ENCODE results near the gene TSHZ2. TPM values are rescaled to one million over a fixed set of nuclear protein-coding genes. Genes with fewer than 3 reads are reported as not detected.

TSHZ2 gene
- total RNA-seq, 6 experiments from 2014 or later: not detected

DNA sequence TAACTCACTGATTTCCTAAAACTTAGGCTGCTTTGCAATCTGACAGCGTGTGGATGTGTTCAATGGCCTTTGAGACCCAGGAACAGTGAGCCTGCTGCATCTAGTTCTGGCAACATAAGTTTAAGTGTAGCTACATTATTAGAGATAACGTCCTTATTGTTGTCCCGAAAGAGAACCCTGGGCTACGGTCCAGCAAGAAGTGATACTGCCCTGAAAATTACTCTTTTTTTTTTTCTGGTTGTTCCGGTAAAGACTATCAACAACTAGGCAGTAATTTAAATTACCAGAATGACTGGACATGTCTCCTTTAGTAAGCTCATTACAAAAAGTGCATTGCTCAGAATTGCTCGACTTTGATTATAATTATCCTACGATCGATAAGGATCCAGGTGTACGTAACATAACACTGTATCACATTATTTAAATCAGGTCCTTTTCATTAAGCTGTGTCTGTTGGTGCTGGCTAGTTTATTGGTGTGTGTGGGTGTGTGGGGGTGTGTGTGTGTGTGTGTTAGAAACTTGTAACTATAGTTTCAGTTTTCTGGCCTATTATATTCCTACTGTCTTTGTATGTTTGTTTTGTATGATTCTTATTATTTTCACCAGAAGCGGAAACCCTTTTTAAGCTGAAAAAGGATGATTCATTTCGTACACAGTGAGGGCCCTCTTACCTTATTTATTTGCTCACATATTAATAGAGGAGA lies 3.0 kb downstream of the TSHZ2 start:
- DNase-seq: no peak
- Mint-ChIP-seq H3K36me3 (ENCODE audit: low read depth) (no peaks in the 10 kb centered on the region), H3K4me3 (no peak overlapping the region), H3K27ac (no peak overlapping the region), H3K9me3 (peaks cover 28% of the 10 kb centered on the region), H3K4me1 (ENCODE audit: low read depth) (no peaks in the 10 kb centered on the region), H3K27me3 (ENCODE audit: insufficient read depth) (no peaks in the 10 kb centered on the region)
- TF ChIP-seq, protein P1, sequence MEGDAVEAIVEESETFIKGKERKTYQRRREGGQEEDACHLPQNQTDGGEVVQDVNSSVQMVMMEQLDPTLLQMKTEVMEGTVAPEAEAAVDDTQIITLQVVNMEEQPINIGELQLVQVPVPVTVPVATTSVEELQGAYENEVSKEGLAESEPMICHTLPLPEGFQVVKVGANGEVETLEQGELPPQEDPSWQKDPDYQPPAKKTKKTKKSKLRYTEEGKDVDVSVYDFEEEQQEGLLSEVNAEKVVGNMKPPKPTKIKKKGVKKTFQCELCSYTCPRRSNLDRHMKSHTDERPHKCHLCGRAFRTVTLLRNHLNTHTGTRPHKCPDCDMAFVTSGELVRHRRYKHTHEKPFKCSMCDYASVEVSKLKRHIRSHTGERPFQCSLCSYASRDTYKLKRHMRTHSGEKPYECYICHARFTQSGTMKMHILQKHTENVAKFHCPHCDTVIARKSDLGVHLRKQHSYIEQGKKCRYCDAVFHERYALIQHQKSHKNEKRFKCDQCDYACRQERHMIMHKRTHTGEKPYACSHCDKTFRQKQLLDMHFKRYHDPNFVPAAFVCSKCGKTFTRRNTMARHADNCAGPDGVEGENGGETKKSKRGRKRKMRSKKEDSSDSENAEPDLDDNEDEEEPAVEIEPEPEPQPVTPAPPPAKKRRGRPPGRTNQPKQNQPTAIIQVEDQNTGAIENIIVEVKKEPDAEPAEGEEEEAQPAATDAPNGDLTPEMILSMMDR (IDR thresholded peaks at IDR 0.05): no peak

DNA sequence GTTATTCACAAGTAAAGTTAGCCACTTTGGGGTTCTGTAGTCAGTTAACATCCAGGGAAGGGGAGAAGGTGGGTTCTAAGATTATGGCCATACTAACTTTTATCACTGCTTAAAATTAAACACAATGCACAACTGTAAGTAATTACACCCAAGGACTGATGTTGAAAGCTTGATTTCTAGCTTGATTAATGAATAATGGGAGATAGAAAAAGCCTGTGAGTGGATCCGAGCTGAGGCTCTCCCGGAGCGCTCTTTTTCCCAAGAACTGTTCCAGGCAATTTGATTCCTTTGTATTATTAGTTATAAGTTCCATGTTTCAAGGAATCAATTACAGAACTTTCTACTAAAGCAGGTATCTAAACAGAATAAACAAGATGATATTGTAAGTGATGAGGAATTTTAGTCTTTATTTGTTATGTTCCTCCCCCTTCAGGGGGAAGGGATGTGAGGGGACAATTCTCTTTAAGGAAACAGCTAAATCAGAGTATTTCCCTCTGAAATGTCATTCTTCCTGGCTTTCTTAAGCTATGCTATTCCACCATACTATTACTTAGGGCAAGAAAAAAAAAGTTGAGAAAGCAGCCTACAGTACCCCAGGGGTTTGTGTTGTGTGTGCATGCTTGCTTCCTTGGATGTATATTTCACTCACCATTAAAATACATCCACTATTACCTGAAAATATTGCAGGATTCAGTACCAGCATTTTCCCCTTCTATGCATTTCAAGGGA lies 3.8 kb downstream of the TSHZ2 start:
- DNase-seq: no peak
- Mint-ChIP-seq H3K4me1 (ENCODE audit: low read depth) (no peaks in the 10 kb centered on the region), H3K27me3 (ENCODE audit: insufficient read depth) (no peaks in the 10 kb centered on the region), H3K36me3 (ENCODE audit: low read depth) (no peaks in the 10 kb centered on the region), H3K27ac (no peak overlapping the region), H3K4me3 (no peak overlapping the region), H3K9me3 (peaks cover 30% of the 10 kb centered on the region)
- TF ChIP-seq, protein P1 (IDR thresholded peaks at IDR 0.05): no peak

DNA sequence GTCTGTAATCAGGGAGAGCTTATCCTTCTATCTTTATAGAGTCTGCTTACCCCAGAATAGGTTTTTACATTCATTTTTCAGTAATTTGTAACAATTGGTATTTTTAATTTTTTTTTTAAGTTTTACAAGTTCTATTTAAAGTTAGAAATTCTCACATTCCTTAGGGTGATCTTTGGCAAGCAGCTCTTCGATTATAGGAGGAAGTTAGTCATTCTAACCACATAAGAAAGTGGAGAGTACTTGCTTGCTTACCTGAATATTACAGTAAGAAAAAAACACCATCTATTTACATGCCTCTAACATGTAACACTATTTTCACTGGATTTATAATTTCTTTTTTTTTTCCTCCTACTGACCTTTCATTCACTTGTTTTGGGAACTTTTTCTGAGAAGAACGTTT lies 6.7 kb downstream of the TSHZ2 start:
- Mint-ChIP-seq H3K36me3 (ENCODE audit: low read depth) (no peaks in the 10 kb centered on the region), H3K4me3 (no peak overlapping the region), H3K9me3 (peaks cover 27% of the 10 kb centered on the region), H3K27me3 (ENCODE audit: insufficient read depth) (no peaks in the 10 kb centered on the region), H3K4me1 (ENCODE audit: low read depth) (no peaks in the 10 kb centered on the region), H3K27ac (no peak overlapping the region)
- no peak for DNase-seq
- TF ChIP-seq, protein P1 (IDR thresholded peaks at IDR 0.05): no peak

DNA sequence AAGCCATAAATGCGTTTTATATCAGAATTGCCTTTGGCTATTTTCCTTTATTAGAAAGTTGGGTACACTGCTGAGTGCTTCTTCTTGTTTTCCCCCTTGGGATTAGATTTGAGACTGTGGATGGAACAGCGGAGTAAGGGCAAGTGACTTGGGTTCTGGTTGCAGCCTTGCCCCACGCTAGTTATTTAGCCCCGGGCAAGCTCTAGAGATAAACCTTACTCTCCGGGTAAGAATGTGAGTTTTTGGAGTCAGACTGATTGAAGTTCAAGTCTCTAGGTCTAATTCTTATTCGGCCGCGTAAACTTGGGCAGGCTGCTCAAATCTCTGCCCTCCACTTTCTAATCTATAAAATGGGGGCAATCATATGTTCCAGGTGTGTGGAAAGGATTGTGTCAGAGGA lies 8.9 kb downstream of the TSHZ2 start:
- TF ChIP-seq, protein P1 (IDR thresholded peaks at IDR 0.05): no peak
- no peak overlapping the region for H3K27ac Mint-ChIP-seq
- peaks cover 43% of the 10 kb centered on the region for H3K9me3 Mint-ChIP-seq
- H3K4me1 Mint-ChIP-seq (ENCODE audit: low read depth): no peaks in the 10 kb centered on the region
- H3K36me3 Mint-ChIP-seq (ENCODE audit: low read depth): peaks cover 5% of the 10 kb centered on the region; the same call in 1 of the 2 replicates
- H3K27me3 Mint-ChIP-seq (ENCODE audit: insufficient read depth): no peaks in the 10 kb centered on the region; the same call in 1 of the 2 replicates
- no peak for DNase-seq
- no peak overlapping the region for H3K4me3 Mint-ChIP-seq

DNA sequence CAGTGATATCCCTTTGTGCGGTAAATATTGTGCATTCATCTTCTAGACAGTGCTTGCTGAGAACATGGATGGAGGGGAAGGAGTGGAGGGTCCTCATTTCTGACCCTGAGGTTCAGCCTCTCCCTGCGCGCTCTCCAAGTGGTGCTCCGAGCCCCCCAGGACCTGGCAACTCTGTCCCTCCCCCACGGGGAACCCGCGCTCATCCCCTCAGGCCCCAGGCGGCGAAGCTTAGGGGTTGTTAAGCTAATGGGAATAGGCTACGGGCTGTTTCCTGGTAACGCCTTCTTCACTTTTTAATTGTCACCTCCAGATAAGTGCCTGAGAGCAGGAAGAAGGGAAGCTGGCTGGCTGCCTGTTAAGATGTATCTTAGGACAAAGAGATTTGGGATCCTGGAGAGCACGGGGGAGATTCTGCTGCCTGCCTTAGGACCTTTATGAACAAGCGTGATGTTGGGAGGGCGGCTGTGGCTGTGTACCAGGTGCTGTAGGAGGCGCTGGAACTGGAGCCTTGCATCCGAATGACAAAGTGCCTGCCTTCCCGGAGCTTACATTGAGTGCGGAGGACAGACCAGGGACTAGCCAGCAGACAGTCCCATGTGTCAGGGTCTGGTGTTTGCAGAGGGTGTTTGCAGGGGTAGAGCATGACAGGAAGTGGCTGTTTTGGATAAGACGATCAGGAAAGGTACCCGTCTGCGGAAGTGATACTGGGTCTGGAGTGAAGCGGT lies 11.7 kb downstream of the TSHZ2 start:
- H3K27ac Mint-ChIP-seq: no peak overlapping the region
- no peaks in the 10 kb centered on the region; the same call in 1 of the 2 replicates for H3K27me3 Mint-ChIP-seq (ENCODE audit: insufficient read depth)
- no peak for DNase-seq
- H3K36me3 Mint-ChIP-seq (ENCODE audit: low read depth): peaks cover 5% of the 10 kb centered on the region; the same call in 1 of the 2 replicates
- H3K9me3 Mint-ChIP-seq: peaks cover 64% of the 10 kb centered on the region
- TF ChIP-seq, protein P1 (IDR thresholded peaks at IDR 0.05): no peak
- no peaks in the 10 kb centered on the region for H3K4me1 Mint-ChIP-seq (ENCODE audit: low read depth)
- no peak overlapping the region for H3K4me3 Mint-ChIP-seq
